GM12891 (cell line): ENCODE measurements around the gene COL12A1.

Experiments
- DNase-seq: peaks from one replicate; pipeline ENCODE4 v3.0.0; 2011; ENCODE audit warnings: low spot score; ENCODE audit not compliant: insufficient read length
- FAIRE-seq: peaks from 2 replicates; lab custom pipeline; 2011; peaks lifted over from hg19 to GRCh38; lab: Jason Lieb, UNC
- PAX5 ChIP-seq: IDR thresholded peaks from 2 replicates; pipeline ENCODE4 v1.6.1; 2011; ENCODE audit warnings: low read length, moderate library complexity, mild to moderate bottlenecking; ENCODE audit not compliant: insufficient read depth, severe bottlenecking
- POLR2A ChIP-seq: IDR thresholded peaks from 2 replicates; pipeline ENCODE4 v1.6.1; 2011; ENCODE audit warnings: low read depth, low read length, control low read depth
- POLR2AphosphoS5 ChIP-seq: IDR thresholded peaks from 2 replicates; pipeline ENCODE4 v1.6.1; 2011; ENCODE audit warnings: low read depth, low read length, control low read depth
- POU2F2 ChIP-seq: IDR thresholded peaks from 2 replicates; pipeline ENCODE4 v1.6.1; 2011; ENCODE audit warnings: low read depth, mild to moderate bottlenecking, control low read depth, low read length, moderate library complexity
- SPI1 ChIP-seq: IDR thresholded peaks from 2 replicates; pipeline ENCODE4 v1.6.1; 2011; ENCODE audit warnings: low read depth, low read length, control low read depth
- TAF1 ChIP-seq: IDR thresholded peaks from 2 replicates; pipeline ENCODE4 v1.6.1; 2011; ENCODE audit warnings: low read depth, low read length, control low read depth

COL12A1 gene

GRCh38 chr6:75114806-75115205, 91.0 kb downstream of the COL12A1 start:
- FAIRE-seq = no peak
- no peak for TF ChIP-seq POU2F2
- no peak for TF ChIP-seq POLR2A
- TF ChIP-seq POLR2AphosphoS5 = no peak
- no peak for TF ChIP-seq TAF1
- no peak for TF ChIP-seq SPI1
- no peak for TF ChIP-seq PAX5
- DNase-seq = no peak

GRCh38 chr6:75114195-75114594, 91.7 kb downstream of the COL12A1 start:
- no peak for FAIRE-seq
- no peak for TF ChIP-seq PAX5
- no peak for DNase-seq

- DNase-seq = no peak
Observed at GRCh38 chr6:75113446-75113845, 92.4 kb downstream of the COL12A1 start.

GRCh38 chr6:75109765-75110164, 96.1 kb downstream of the COL12A1 start:
- no peak for TF ChIP-seq TAF1
- TF ChIP-seq PAX5 = no peak
- TF ChIP-seq POU2F2 = no peak
- TF ChIP-seq SPI1 = no peak
- no peak for TF ChIP-seq POLR2A
- TF ChIP-seq POLR2AphosphoS5 = no peak
- DNase-seq = no peak
- no peak for FAIRE-seq

More at GRCh38 chr6:75113446-75113845, 92.4 kb downstream of the COL12A1 start:
- TF ChIP-seq POLR2A = no peak
- no peak for TF ChIP-seq POU2F2
- no peak for TF ChIP-seq TAF1
- FAIRE-seq = no peak

- TF ChIP-seq PAX5 = no peak
- no peak for TF ChIP-seq POLR2A
- TF ChIP-seq POU2F2 = no peak
- TF ChIP-seq POLR2AphosphoS5 = no peak
- no peak for TF ChIP-seq TAF1
- no peak for TF ChIP-seq SPI1
- DNase-seq = no peak
- FAIRE-seq = no peak
Observed at GRCh38 chr6:75109022-75109421, 96.8 kb downstream of the COL12A1 start.

- FAIRE-seq (no peak), DNase-seq (no peak)
- TF ChIP-seq PAX5 (no peak), POLR2A (no peak), POU2F2 (no peak), POLR2AphosphoS5 (no peak), TAF1 (no peak), SPI1 (no peak)
Observed at GRCh38 chr6:75108333-75108974, 97.4 kb downstream of the COL12A1 start.

- FAIRE-seq = no peak
- no peak for DNase-seq
- TF ChIP-seq PAX5 (no peak), TAF1 (no peak), SPI1 (no peak), POLR2A (no peak), POU2F2 (no peak), POLR2AphosphoS5 (no peak)
Observed at GRCh38 chr6:75107913-75108312, 97.9 kb downstream of the COL12A1 start.

GRCh38 chr6:75106426-75106825, 99.4 kb downstream of the COL12A1 start:
- FAIRE-seq (no peak), DNase-seq (no peak)
- no peak for TF ChIP-seq PAX5
- no peak for TF ChIP-seq POLR2AphosphoS5
- TF ChIP-seq POLR2A = no peak
- TF ChIP-seq POU2F2 = no peak
- TF ChIP-seq TAF1 = no peak
- TF ChIP-seq SPI1 = no peak

GRCh38 chr6:75103431-75103830, 102.4 kb downstream of the COL12A1 start:
- FAIRE-seq (no peak), DNase-seq (no peak)
- TF ChIP-seq POLR2AphosphoS5 (no peak), PAX5 (no peak)

DNA sequence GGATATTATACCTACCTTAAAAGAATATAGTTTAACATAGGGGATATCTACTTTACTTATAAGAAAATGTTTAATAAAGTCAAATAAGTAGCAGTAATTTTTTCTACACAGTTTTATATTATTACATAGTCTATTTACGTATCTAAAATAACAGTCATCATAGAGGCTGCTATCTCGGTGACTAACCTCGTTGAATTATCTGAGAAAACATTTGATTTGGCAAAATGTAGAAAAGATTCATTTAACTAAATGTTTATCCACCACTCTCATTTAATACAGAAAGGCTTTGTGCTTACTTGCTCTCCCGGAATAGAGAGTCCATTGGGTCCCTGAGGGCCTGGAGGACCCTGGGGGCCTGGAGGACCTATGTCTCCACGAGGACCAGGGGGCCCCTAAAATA, 103.6 kb downstream of the COL12A1 start:
- FAIRE-seq (no peak), DNase-seq (no peak)
- TF ChIP-seq POU2F2 (no peak), PAX5 (no peak), SPI1 (no peak), POLR2AphosphoS5 (no peak), POLR2A (no peak), TAF1 (no peak)
